A673 (cell line): ENCODE results near the gene TNFRSF9. TPM values are rescaled to one million over a fixed set of nuclear protein-coding genes. Genes with fewer than 3 reads are reported as not detected.

Experiments
- BruUV-seq: library from RNA; stranded (reverse); fragments of 400-500 nt; replicated peaks from 2 replicates; lab custom pipeline; 2021; lab: Mats Ljungman, UMichigan
- CTCF ChIA-PET: fragments of 300-600 bp; sonication (Branson Sonifier 250); formaldehyde crosslinking; loops from one replicate; lab custom pipeline; 2022; ENCODE audit warnings: antibody characterized with exemption; lab: Charles Lee
- POLR2A ChIA-PET: fragments of 300-600 bp; sonication (Branson Sonifier 250); formaldehyde crosslinking; loops from one replicate; lab custom pipeline; 2022; ENCODE audit warnings: antibody characterized with exemption; ENCODE audit not compliant: low non-redundant PET; lab: Charles Lee
- DNase-seq: peaks from one replicate; pipeline ENCODE4 v3.0.0-alpha.2; 2015; ENCODE audit warnings: low spot score
- H3K27ac ChIP-seq: fragments of 200-600 bp; sonication (generic); 2 replicates; pipeline ENCODE4 v1.5.1; 2016; ENCODE audit warnings: mixed run types, low read depth, mild to moderate bottlenecking, mixed read lengths, antibody characterized with exemption, low read length; ENCODE audit not compliant: poor library complexity, severe bottlenecking
- H3K27me3 ChIP-seq: fragments of 200-600 bp; sonication (generic); replicated peaks from 2 replicates; pipeline ENCODE4 v1.6.1; 2017; ENCODE audit warnings: mixed run types, low read depth, mild to moderate bottlenecking, mixed read lengths, antibody characterized with exemption, low read length; ENCODE audit not compliant: insufficient read depth, poor library complexity
- H3K36me3 ChIP-seq: fragments of 200-600 bp; sonication (generic); 2 replicates; pipeline ENCODE4 v1.6.1; 2016; ENCODE audit warnings: mixed run types, mild to moderate bottlenecking, mixed read lengths, antibody characterized with exemption, low read length; ENCODE audit not compliant: insufficient read depth, poor library complexity, severe bottlenecking
- H3K4me1 ChIP-seq: fragments of 200-600 bp; sonication (generic); 2 replicates; pipeline ENCODE4 v1.6.1; 2017; ENCODE audit warnings: mixed run types, mild to moderate bottlenecking, mixed read lengths, antibody characterized with exemption, low read length; ENCODE audit not compliant: insufficient read depth, poor library complexity, severe bottlenecking
- H3K4me3 ChIP-seq: fragments of 200-600 bp; sonication (generic); 2 replicates; pipeline ENCODE4 v1.5.1; 2016; ENCODE audit warnings: low read depth, mixed run types, mild to moderate bottlenecking, mixed read lengths, low read length; ENCODE audit not compliant: poor library complexity, severe bottlenecking
- H3K9me3 ChIP-seq: fragments of 200-600 bp; sonication (generic); 2 replicates; pipeline ENCODE4 v1.6.1; 2016; ENCODE audit warnings: mixed run types, low read depth, mild to moderate bottlenecking, mixed read lengths, antibody characterized with exemption, low read length; ENCODE audit not compliant: poor library complexity, severe bottlenecking
- EZH2 ChIP-seq: fragments of 200-600 bp; sonication (generic); IDR thresholded peaks from 2 replicates; pipeline ENCODE4 v1.6.1; 2017; ENCODE audit warnings: borderline replicate concordance, low read depth, mild to moderate bottlenecking, mixed read lengths, antibody characterized with exemption, low read length; ENCODE audit not compliant: poor library complexity, severe bottlenecking
- intact Hi-C: fragments of 100-400 bp; cut with micrococcal nuclease; formaldehyde crosslinking; loops from one replicate; pipeline ENCODE4 v1.10.0; 2022; ENCODE audit not compliant: unreplicated experiment
- total RNA-seq: library from RNA; stranded (reverse); gene quantifications from 2 replicates; pipeline ENCODE4 v1.2.3, GENCODE V29; 2021
- TF ChIP-seq, protein P1 (sequence below): fragments of 300-800, 200-600 bp; sonication (generic); conservative IDR thresholded peaks from 2 replicates; pipeline ENCODE4 v1.5.1; 2017; ENCODE audit warnings: low read depth, mild to moderate bottlenecking, antibody characterized with exemption, low read length, moderate library complexity, mixed read lengths

TNFRSF9 gene
- total RNA-seq, 1 experiment from 2014 or later: 1.8 TPM

DNA sequence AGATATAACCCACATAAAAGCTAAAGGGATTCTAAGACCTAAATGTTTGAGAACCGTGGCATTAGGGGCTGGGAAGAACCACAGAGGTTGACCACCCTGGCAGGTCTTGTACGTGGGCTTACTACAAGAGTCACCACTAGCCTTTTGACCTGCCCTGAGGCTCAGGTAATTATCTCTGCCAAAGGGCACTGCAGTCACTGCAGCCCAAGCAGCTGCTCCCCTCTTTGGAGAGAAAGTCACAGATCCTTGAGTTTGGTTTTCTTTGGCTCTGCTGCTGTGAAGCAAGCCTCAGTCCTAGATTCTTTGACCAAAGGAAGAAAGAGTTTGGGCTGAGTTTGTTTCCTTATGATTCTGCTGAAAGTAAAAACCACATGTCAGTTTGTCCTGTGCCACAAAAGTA is 32.4 kb upstream of the TNFRSF9 start:
- BruUV-seq: no TSS peak
- H3K9me3 ChIP-seq: no peaks in the 10 kb centered on the region
- no peak for DNase-seq
- intact Hi-C loops: no loop called here
- ChIA-PET POLR2A (interaction anchor here (0.7 kb wide), 1 partner anchor 12 kb away, joined by 3 read pairs; no protein-coding TSS in a partner anchor), CTCF (no interaction called here)
- no peaks in the 10 kb centered on the region for H3K4me1 ChIP-seq
- TF ChIP-seq, protein P1, sequence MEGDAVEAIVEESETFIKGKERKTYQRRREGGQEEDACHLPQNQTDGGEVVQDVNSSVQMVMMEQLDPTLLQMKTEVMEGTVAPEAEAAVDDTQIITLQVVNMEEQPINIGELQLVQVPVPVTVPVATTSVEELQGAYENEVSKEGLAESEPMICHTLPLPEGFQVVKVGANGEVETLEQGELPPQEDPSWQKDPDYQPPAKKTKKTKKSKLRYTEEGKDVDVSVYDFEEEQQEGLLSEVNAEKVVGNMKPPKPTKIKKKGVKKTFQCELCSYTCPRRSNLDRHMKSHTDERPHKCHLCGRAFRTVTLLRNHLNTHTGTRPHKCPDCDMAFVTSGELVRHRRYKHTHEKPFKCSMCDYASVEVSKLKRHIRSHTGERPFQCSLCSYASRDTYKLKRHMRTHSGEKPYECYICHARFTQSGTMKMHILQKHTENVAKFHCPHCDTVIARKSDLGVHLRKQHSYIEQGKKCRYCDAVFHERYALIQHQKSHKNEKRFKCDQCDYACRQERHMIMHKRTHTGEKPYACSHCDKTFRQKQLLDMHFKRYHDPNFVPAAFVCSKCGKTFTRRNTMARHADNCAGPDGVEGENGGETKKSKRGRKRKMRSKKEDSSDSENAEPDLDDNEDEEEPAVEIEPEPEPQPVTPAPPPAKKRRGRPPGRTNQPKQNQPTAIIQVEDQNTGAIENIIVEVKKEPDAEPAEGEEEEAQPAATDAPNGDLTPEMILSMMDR: no peak
- TF ChIP-seq EZH2: no peak
- H3K27ac ChIP-seq: no peak overlapping the region
- no peak overlapping the region for H3K4me3 ChIP-seq
- H3K27me3 ChIP-seq: no peaks in the 10 kb centered on the region
- H3K36me3 ChIP-seq: peaks cover 62% of the 10 kb centered on the region

DNA sequence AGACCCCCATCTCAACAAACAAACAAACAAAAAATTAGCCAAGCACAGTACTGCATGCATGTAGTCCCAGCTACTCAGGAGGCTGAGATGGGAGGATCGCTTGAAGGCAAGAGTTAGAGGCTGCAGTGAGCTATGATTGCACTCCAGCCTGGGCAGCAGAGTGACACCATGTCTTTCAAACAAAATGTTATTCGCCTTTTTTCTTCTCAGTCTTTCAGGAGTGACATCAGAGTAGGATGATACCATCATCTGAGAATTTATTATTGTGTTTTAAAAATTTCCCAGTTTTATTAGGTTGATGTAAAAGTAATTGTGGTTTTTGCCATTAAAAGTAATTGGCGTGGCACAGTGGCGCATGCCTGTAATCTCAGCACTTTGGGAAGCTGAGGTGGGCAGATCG is 31.6 kb upstream of the TNFRSF9 start:
- intact Hi-C loops: no loop called here
- TF ChIP-seq, protein P1: no peak
- no peak for TF ChIP-seq EZH2
- Histone ChIP-seq H3K4me1 (no peaks in the 10 kb centered on the region), H3K4me3 (no peak overlapping the region), H3K27ac (no peak overlapping the region), H3K9me3 (no peaks in the 10 kb centered on the region), H3K27me3 (no peaks in the 10 kb centered on the region), H3K36me3 (peaks cover 67% of the 10 kb centered on the region)
- ChIA-PET POLR2A (interaction anchor here (0.7 kb wide), 1 partner anchor 13 kb away, joined by 3 read pairs; no protein-coding TSS in a partner anchor), CTCF (no interaction called here)
- BruUV-seq: no TSS peak
- DNase-seq: no peak

DNA sequence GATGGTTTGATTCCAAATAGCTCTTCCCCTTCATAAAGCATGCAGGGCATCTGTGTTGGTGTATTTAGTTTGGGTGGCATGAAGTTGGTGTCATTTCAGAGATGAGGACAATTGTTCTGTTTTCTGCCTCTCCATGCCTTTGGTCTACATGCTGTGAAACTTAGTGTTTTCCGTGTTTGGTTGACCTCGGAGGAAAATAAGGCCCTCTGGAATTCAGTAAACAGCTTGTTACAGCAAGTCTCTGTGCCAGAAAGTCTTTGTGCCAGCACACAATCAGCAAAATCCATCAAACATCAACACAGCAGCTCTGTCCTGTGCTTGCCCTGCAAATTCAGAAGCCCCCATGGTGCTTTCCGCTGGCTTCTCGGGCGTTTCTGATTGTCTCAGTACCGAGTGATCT is 30.4 kb upstream of the TNFRSF9 start:
- POLR2A ChIA-PET: no interaction called here
- no peaks in the 10 kb centered on the region for H3K27me3 ChIP-seq
- TF ChIP-seq EZH2: no peak
- TF ChIP-seq, protein P1: no peak
- intact Hi-C loops: no loop called here
- BruUV-seq: no TSS peak
- no peaks in the 10 kb centered on the region for H3K4me1 ChIP-seq
- no peaks in the 10 kb centered on the region for H3K9me3 ChIP-seq
- no peak overlapping the region for H3K4me3 ChIP-seq
- no peak overlapping the region for H3K27ac ChIP-seq
- no peak for DNase-seq
- CTCF ChIA-PET: no interaction called here
- H3K36me3 ChIP-seq: peaks cover 69% of the 10 kb centered on the region
